ENCODE data around the gene ASAP3.

The ASAP3 gene

GRCh38 chr1:23448846-23449245, 35.1 kb downstream of the ASAP3 start:
- no peak for DNase-seq

- no peak for DNase-seq
Observed at GRCh38 chr1:23446661-23447310, 37.2 kb downstream of the ASAP3 start.

- no peak for DNase-seq
Observed at GRCh38 chr1:23444596-23445390, 39.2 kb downstream of the ASAP3 start.

DNA sequence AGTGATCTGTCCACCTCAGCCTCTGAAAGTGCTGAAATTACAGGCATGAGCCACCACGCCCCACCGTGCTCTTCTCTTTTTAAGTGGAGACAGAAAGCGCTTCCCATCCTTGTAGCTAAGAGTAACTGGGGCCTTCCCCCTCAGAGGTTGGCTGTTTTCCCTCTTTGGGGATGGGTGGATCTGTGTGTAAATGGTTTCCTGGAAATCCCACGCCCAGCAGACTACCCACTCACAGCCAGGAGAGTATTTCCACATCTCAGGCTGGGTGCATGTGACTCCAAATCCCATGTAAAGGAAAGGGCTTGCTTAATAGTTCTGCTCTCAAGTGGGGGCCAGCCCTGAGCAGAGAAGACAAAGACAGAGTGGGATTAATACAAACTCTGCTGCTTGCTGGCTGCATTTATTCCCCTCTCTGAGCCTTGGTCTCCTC, 39.9 kb downstream of the ASAP3 start:
- DNase-seq, result peak; percentile 81

DNA sequence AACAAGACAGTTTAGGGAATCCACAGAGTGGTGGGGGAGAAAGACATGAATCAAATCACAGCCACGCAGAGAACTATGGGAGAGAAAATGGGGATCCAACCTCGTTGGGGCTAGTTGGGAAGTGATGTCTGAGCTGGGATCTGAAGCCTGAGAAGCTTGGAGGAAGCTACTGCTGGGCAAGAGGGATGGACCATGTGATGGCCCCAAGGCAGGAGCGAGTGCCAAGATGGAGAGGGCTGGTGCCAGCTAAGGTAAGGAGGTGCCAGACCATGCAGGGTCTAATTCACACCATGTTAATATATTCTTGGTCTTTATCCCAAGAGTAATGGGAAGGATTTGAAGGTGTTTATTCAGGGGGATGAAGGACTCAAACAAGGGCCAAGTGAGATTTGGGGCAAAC, 41.2 kb downstream of the ASAP3 start:
- DNase-seq, result no peak

- no peak for DNase-seq
Observed at GRCh38 chr1:23441446-23442148, 42.4 kb downstream of the ASAP3 start.

DNA sequence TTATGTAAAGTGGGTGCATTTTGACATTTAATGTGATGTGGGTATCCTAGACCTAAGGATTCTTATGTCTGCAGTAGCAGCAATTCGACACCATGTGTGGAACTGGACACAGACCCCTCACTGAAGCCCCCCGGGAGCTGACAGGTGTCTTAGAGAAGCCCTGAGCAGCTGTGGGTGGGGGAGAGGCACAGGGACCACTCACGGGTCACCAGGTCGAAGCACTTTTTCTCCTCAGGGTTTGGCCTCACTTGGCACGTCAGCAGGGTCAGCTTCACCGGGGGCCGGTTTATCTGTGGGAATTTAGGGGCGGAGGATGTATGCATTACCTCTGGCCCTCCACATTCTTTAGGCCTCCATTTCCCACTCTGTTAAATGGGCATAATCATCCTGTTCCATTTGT, 45.4 kb downstream of the ASAP3 start:
- no peak for DNase-seq

DNA sequence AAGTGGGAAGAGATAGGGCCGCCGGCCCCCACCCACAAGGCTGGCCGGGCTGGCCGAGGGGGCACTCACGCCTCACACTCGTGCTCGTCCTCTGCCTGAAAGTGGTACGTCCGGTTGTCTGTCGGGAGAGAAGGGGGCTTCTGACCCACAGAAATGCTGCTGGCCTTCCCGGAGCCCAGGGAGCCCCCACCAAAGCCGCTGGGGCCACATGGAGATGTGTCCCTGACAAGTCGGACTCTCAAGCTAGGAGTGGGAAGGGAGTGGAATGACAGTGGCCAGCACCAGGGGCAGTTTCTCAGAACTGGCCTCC, 46.7 kb downstream of the ASAP3 start:
- DNase-seq, result no peak

DNA sequence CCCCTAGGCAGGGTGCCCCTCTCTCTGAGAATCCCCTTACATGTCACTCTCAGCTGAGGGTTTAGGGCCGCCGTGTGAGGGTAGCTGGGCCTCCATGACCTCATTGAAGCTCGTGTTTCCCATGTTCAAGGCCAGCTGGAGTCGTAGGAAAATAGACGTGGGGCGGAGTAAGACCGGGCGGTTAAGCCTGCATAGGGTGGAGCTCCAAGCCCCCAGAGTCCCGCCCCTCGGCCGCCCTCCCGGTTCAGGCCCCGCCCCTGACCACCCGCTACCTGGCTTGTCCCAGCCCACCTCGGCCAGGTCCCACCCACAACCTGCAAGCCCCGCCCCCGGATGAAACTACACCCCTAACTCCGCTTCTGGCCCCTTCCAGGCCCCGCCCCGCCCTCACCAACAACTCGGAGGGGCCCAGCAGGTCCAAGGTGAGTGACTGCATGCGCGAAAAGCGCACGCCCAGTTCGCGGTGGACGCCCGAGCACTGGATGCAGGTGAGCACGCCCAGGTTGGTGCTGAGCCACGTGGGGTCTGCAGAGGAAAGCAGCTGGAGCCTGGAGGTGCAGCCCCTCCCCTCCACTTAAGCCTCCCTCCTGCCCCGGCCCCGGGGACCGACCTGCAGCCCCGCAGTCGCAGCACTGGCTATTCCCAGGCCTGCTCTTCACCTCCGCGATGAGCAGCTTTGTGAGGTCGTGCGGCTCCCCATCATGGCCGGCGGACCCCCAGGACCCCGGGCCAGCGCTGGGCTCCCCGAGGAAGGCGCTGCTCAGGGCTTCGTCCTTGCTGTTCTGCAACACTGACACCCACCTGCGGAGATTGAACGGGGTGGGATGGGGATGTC, 47.2 kb downstream of the ASAP3 start:
- DNase-seq, result no peak

DNA sequence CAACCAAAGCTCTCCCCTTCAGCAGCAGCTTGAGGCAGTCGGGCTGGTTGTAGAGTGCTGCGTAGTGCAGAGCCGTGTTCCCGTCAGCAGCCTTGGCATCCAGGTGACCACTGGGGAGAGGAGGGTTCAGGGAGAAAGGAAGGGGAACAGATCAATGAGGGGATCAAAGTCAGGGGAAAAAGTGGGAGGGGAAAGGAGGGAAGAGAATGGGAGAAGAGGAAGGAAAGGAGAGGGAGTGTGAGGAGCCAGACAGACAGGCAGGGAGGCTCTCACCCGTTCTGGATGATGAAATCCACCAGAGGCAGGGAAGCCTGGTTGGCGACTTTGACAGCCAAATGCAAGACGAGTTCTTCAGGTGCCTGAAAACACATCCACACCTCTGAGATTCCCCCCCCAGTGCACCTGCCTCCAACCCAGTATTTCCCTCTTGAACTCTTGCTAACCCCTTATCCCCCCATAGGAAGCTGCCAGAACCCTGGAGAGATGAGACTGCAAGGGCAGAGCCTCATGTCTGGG, 49.7 kb downstream of the ASAP3 start:
- no peak for DNase-seq

GRCh38 chr1:23433122-23433521, 50.9 kb downstream of the ASAP3 start:
- no peak for DNase-seq

GRCh38 chr1:23431431-23431830, 52.5 kb downstream of the ASAP3 start:
- no peak for DNase-seq

- DNase-seq, result no peak
Observed at GRCh38 chr1:23430803-23431202, 53.2 kb downstream of the ASAP3 start.

DNA sequence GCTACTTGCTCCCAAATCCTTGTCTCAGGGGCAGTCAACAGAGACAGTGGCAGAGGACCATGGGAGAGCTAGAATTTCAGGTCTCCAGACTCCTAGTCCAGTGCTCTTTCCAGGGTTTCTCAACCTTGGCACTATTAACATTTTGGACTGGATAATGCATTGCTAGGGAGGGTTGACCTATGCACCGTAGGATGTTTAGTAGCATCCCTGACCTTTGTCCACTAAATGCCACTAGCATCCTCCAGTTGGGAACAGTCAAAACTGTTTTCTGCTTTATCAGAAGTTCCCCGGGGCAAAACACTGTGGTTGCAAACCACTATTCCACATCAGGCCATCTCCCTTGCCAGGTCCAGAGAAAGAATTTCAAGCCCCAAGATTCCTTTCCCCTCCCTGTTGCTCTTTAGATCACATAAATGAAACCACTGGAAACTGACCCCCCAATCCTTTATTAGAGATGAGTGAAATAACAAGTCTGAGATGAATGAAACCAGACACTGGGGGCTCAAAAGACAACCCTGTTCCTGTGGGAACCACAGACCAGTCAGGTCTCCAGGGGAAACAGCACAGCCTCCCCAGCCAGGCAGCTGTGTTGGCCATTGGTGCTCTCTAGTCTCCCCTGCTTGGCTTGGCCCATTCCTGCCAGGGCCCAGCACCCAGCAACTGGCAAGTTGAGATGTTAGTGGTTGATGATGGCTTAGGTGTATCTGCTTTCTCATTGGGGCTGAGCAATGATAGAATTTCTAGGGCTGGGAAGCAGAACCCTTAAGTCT, 55.7 kb downstream of the ASAP3 start:
- DNase-seq, result no peak

DNA sequence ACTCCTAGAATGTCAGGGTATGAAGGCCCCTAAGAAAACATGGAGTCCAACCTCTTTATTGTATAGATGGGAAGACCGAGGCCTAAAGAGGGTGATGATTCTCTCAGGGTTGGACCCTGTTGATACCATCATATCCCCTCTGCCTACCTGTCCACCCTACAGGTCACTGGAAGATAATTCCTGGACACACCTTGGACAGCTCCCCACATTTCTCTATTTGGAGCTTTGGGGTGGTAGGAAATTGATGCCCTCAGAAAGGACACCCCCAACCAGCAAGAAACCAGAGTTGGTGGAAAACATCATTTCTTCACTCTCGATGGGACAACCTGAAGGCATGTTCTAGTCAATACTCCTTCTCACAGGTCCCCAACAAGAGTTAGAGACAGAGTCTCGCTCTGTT, 56.4 kb downstream of the ASAP3 start:
- no peak for DNase-seq

DNA sequence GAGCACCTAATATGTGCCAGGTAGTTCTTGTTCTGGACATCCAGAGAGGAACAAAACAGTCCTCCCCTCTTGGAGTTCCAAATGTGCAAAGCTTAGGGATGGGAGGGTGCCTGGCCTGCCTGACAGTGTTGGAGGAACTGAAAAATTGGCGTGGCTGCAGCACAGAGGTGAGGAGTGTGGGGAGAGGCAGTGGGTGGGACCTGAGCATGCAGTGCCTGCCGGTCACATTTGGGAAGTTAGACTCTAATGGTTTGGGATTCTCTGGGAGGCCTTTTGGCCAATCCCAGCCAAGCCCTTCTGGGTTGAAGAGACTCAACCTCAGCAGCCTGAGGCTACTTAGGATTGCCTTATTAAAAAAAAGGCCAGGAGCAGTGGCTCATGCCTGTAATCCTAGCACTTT, 57.2 kb downstream of the ASAP3 start:
- DNase-seq, result no peak

DNA sequence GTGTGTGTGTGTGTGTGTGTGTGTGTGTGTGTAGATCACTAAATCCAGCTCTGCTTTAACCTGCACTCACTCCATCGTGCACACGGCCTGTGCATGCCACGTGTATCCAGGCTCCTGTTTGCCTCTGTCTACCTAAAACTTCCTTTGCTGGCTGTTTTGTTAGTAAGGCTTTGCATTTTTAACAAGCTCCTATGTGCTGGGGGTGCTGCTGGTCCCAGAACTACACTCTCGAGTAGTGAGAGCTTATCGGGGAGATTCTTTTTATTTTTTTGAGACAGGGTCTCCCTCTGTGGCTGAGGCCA, 58.8 kb downstream of the ASAP3 start:
- no peak for DNase-seq

DNA sequence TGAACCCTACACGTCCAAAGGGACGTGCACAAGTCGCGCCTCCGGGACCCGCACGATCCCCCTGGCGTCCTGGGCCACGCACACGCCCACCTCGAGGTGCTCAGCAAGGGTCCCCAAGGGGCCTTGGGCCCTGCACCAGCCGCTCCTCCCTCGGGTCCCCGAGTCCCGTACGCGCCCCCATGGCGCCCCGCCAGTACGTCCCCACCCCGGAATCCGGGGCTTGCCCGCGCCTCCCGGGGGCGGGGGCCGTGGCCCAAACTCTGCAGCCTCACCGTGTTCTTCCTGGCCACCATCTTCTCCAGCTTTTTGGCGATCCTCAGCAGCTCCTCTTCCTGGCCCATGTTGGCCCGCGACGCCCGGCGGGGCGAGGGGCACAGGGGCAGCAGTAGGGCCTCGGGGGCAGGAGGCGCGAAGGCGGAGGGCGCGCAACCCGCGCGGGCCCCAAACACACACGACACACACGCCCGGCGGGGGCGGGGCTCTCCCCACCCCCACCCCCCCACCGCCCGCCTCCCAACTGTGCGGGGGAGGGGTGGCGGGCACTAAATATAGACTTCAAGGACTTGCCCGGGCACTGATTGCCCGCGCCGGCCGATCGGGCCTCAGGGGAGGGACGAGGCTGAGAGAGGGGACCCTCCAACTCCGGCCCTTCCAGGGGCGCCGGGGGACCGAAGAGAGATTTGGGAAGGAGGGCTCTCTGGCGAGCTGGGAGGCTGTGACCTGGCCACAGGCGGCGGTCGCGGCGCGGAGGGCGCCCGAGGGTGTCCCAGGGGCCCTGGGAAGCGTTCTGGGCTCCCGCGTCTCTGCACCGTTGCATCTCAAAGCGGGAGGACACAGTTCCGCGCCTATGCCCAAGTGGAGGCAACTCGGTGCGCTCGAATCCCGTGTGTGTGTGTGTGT, 59.4 kb downstream of the ASAP3 start, which contains the start of gene TCEA3:
TCEA3 (minus strand) TSS at position 456 of the 900 bp plus-strand sequence; CDS start at position 341, 115 bp downstream.
- peak; percentile 35 for DNase-seq

- DNase-seq, result no peak
Observed at GRCh38 chr1:23423415-23424292, 60.3 kb downstream of the ASAP3 start.

DNA sequence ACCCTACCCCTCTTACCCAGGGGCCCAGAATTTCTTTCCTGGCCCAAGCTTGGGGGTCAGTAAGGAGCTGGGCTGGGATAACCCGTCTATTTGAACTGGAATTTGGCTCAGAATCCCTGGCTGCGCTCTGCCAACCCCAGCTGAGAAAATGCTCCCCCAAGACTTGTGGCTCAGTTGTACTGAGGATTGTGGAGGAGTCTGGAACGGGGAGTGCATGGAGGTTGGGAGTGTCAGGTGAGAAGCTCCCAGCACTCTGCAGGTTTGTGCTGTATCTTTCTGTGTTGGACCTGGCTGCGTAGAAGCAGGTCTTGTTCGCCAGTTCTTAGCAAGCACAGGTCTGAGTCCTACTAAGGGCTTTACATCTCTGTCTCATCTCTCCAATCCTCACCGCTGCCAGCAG, 61.0 kb downstream of the ASAP3 start:
- DNase-seq, result no peak

All from fibroblast of skin of right quadriceps (primary cell).